Trophoblast cell (in vitro differentiated cells and primary cell): ENCODE data around the gene ALG14.

Experiments
- DNase-seq, 2 donors: peaks; one replicate each; pipeline ENCODE4 v3.0.0-alpha.2; 2016
- H2AFZ ChIP-seq: 2 replicates; pipeline ENCODE4 v1.6.1; 2013; ENCODE audit warnings: low read length, moderate library complexity, mild to moderate bottlenecking; ENCODE audit not compliant: insufficient read depth, poor library complexity
- H2AK5ac ChIP-seq: 2 replicates; pipeline ENCODE4 v1.6.1; 2013; ENCODE audit warnings: mild to moderate bottlenecking, low read length
- H2BK120ac ChIP-seq: 2 replicates; pipeline ENCODE4 v1.6.1; 2013; ENCODE audit warnings: low read length, mild to moderate bottlenecking, moderate library complexity; ENCODE audit not compliant: insufficient read depth, poor library complexity
- H2BK12ac ChIP-seq: 2 replicates; pipeline ENCODE4 v1.6.1; 2013; ENCODE audit warnings: mild to moderate bottlenecking, low read length, moderate library complexity
- H2BK5ac ChIP-seq: 2 replicates; pipeline ENCODE4 v1.6.1; 2013; ENCODE audit warnings: low read length, low read depth, moderate library complexity, mild to moderate bottlenecking; ENCODE audit not compliant: poor library complexity
- H3K14ac ChIP-seq: 2 replicates; pipeline ENCODE4 v1.6.1; 2013; ENCODE audit warnings: mild to moderate bottlenecking, low read length
- H3K18ac ChIP-seq: 2 replicates; pipeline ENCODE4 v1.6.1; 2013; ENCODE audit warnings: mild to moderate bottlenecking, low read length
- H3K23ac ChIP-seq: 2 replicates; pipeline ENCODE4 v1.6.1; 2013; ENCODE audit warnings: low read length
- H3K27ac ChIP-seq: 2 replicates; pipeline ENCODE4 v1.5.1; 2013; ENCODE audit warnings: low read depth, mild to moderate bottlenecking, inconsistent platforms, low read length, moderate library complexity
- H3K27me3 ChIP-seq: 2 replicates; pipeline ENCODE4 v1.6.1; 2013; ENCODE audit warnings: inconsistent platforms, mild to moderate bottlenecking, low read length, moderate library complexity; ENCODE audit not compliant: insufficient read depth
- H3K36me3 ChIP-seq, 2 experiments: 1 replicate in 1 of 2; 2 replicates in 1 of 2; pipeline ENCODE4 v1.6.1; 2013; ENCODE audit warnings: low read length in 2 of 2, mild to moderate bottlenecking in 2 of 2, moderate library complexity in 1 of 2; ENCODE audit not compliant: insufficient read depth in 2 of 2, control insufficient read depth in 1 of 2
- H3K4ac ChIP-seq: 2 replicates; pipeline ENCODE4 v1.6.1; 2013; ENCODE audit warnings: low read depth, mild to moderate bottlenecking, low read length, moderate library complexity
- H3K4me1 ChIP-seq, 2 experiments: 1 replicate in 1 of 2; 2 replicates in 1 of 2; pipeline ENCODE4 v1.6.1; 2013; ENCODE audit warnings: low read length in 2 of 2, mild to moderate bottlenecking in 2 of 2, moderate library complexity in 1 of 2; ENCODE audit not compliant: insufficient read depth in 2 of 2, control insufficient read depth in 1 of 2
- H3K4me2 ChIP-seq: 2 replicates; pipeline ENCODE4 v1.6.1; 2013; ENCODE audit warnings: inconsistent platforms, mild to moderate bottlenecking, low read length, moderate library complexity
- H3K4me3 ChIP-seq: 2 replicates; pipeline ENCODE4 v1.5.1; 2013; ENCODE audit warnings: mild to moderate bottlenecking, low read depth, low read length, inconsistent platforms
- H3K79me1 ChIP-seq: one replicate; pipeline ENCODE4 v1.6.1; 2013; ENCODE audit warnings: low read length
- H3K79me2 ChIP-seq: 2 replicates; pipeline ENCODE4 v1.6.1; 2013; ENCODE audit warnings: low read length, mild to moderate bottlenecking; ENCODE audit not compliant: control insufficient read depth, insufficient read depth, poor library complexity
- H3K9ac ChIP-seq: 2 replicates; pipeline ENCODE4 v1.6.1; 2013; ENCODE audit warnings: mild to moderate bottlenecking, low read length
- H3K9me3 ChIP-seq: 2 replicates; pipeline ENCODE4 v1.6.1; 2013; ENCODE audit warnings: low read depth, mild to moderate bottlenecking, control low read depth, inconsistent platforms, low read length; ENCODE audit not compliant: insufficient read depth
- H4K12ac ChIP-seq: 2 replicates; pipeline ENCODE4 v1.6.1; 2013; ENCODE audit warnings: low read depth, mild to moderate bottlenecking, low read length, moderate library complexity
- H4K8ac ChIP-seq: 2 replicates; pipeline ENCODE4 v1.6.1; 2013; ENCODE audit warnings: low read depth, mild to moderate bottlenecking, low read length, moderate library complexity
- H4K91ac ChIP-seq: one replicate; pipeline ENCODE4 v1.6.1; 2013; ENCODE audit warnings: low read depth, mild to moderate bottlenecking, low read length, moderate library complexity
- WGBS: extraction: QIAGEN DNeasy Blood & Tissue Kit; methylation state at CpG from one replicate; pipeline ENCODE4 v1.1.7; 2013; ENCODE audit warnings: missing lambda C conversion rate; ENCODE audit not compliant: insufficient read length, insufficient coverage; ENCODE audit errors: extremely low coverage; 5-methylcytosine and 5-hydroxymethylcytosine counted together

Gene ALG14

GRCh38 chr1:95118067-95118499 is 45.3 kb upstream of the ALG14 start:
- H2BK120ac ChIP-seq = no peak overlapping the region
- no peaks in the 10 kb centered on the region for H3K27me3 ChIP-seq
- peak overlapping the region; percentile 78 for H3K4me3 ChIP-seq
- peak overlapping the region; percentile 96 for H3K18ac ChIP-seq
- peaks cover 4 to 6% of the 10 kb centered on the region in 2 experiments for H3K4me1 ChIP-seq
- no peak overlapping the region for H2BK5ac ChIP-seq
- no peak overlapping the region for H2BK12ac ChIP-seq
- peak overlapping the region; percentile 90 for H4K8ac ChIP-seq
- no peak overlapping the region for H3K23ac ChIP-seq
- no peaks in the 10 kb centered on the region for H3K9me3 ChIP-seq
- peak overlapping the region; percentile 96 for H2AFZ ChIP-seq
- no peak overlapping the region for H3K9ac ChIP-seq
- peak overlapping the region; percentile 74 for H4K91ac ChIP-seq
- no peak overlapping the region for H2AK5ac ChIP-seq
- peak overlapping the region; percentile 74 for H4K12ac ChIP-seq
- H3K27ac ChIP-seq = no peak overlapping the region
- no peaks in the 10 kb centered on the region for H3K36me3 ChIP-seq
- peaks cover 6% of the 10 kb centered on the region for H3K79me2 ChIP-seq
- H3K79me1 ChIP-seq = peaks cover 14% of the 10 kb centered on the region
- no CpG with 5 or more reads among the region's 10 CpGs for WGBS
- no peak overlapping the region for H3K14ac ChIP-seq
- H3K4ac ChIP-seq = peak overlapping the region; percentile 78
- H3K4me2 ChIP-seq = peak overlapping the region; percentile 93
- DNase-seq = no peak

GRCh38 chr1:95117207-95118066 is 44.7 kb upstream of the ALG14 start, which contains the start of gene TLCD4:
Gene TLCD4 (plus strand): TSS chr1:95117355. CDS start chr1:95143902, 26,547 bp downstream.
- peak within 1 kb of the TSS; percentile 96 for H3K18ac ChIP-seq
- peak within 1 kb of the TSS; percentile 48 for H3K27ac ChIP-seq
- peaks cover 4 to 6% of the 10 kb centered on the region in 2 experiments for H3K4me1 ChIP-seq
- no peak within 1 kb of the TSS for H3K23ac ChIP-seq
- H3K36me3 ChIP-seq = no peaks in the 10 kb centered on the region
- peaks cover 6% of the 10 kb centered on the region for H3K79me2 ChIP-seq
- no peak within 1 kb of the TSS for H2AK5ac ChIP-seq
- H3K9ac ChIP-seq = peak within 1 kb of the TSS; percentile 70
- peak within 1 kb of the TSS; percentile 90 for H4K8ac ChIP-seq
- H4K12ac ChIP-seq = peak within 1 kb of the TSS; percentile 74
- DNase-seq = peak; percentile 31 to 55
- H2BK5ac ChIP-seq = peak within 1 kb of the TSS; percentile 76
- H3K14ac ChIP-seq = peak within 1 kb of the TSS; percentile 96
- H3K27me3 ChIP-seq = no peaks in the 10 kb centered on the region
- peak within 1 kb of the TSS; percentile 74 for H4K91ac ChIP-seq
- peak within 1 kb of the TSS; percentile 87 for H2BK12ac ChIP-seq
- H3K4me2 ChIP-seq = peak within 1 kb of the TSS; percentile 93
- H3K9me3 ChIP-seq = no peaks in the 10 kb centered on the region
- peak within 1 kb of the TSS; percentile 78 for H3K4ac ChIP-seq
- H3K79me1 ChIP-seq = peaks cover 14% of the 10 kb centered on the region
- peak within 1 kb of the TSS; percentile 78 for H3K4me3 ChIP-seq
- H2AFZ ChIP-seq = peak within 1 kb of the TSS; percentile 96
- WGBS = no CpG with 5 or more reads among the region's 108 CpGs
- peak within 1 kb of the TSS; percentile 93 for H2BK120ac ChIP-seq

- Histone ChIP-seq H3K4ac (no peak overlapping the region), H4K8ac (peak overlapping the region; percentile 37), H4K12ac (no peak overlapping the region), H2AK5ac (no peak overlapping the region), H3K36me3 (no peaks in the 10 kb centered on the region), H3K4me1 (peaks cover 0 to 3% of the 10 kb centered on the region in 2 experiments), H3K14ac (peak overlapping the region; percentile 80), H3K79me2 (peaks cover 6% of the 10 kb centered on the region), H3K9me3 (no peaks in the 10 kb centered on the region), H3K9ac (peak overlapping the region; percentile 70), H3K27ac (no peak overlapping the region), H3K18ac (no peak overlapping the region), H4K91ac (peak overlapping the region; percentile 74), H2BK120ac (peak overlapping the region; percentile 93), H2AFZ (peak overlapping the region; percentile 96), H2BK5ac (no peak overlapping the region), H2BK12ac (peak overlapping the region; percentile 59), H3K4me3 (peak overlapping the region; percentile 78), H3K23ac (no peak overlapping the region), H3K4me2 (peak overlapping the region; percentile 93), H3K79me1 (peaks cover 12% of the 10 kb centered on the region), H3K27me3 (no peaks in the 10 kb centered on the region)
- peak; percentile 6 to 24 for DNase-seq
- no CpG with 5 or more reads among the region's 17 CpGs for WGBS
Observed at GRCh38 chr1:95116580-95117206, 43.9 kb upstream of the ALG14 start.

DNA sequence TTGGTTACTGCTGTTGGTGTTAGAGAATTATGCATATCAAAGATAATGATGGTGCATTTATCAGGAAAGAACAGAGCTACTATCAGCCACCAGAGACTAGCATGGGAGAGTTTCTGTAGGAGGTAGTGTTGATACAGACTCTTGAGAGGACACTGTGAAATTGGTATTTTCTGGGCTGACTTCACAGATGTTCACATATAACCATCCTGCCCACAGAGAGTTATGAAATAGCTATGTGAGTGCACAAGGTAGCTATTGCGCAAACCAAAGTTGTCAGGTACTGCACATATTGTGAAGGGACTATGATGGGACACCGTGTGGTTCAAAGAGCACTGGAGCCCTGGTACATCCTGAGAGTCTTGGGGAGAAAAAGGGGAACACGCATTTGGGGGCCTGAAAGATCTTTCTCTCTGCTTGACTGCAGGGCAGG is 43.0 kb upstream of the ALG14 start:
- Histone ChIP-seq H3K4ac (no peak overlapping the region), H3K18ac (no peak overlapping the region), H3K14ac (no peak overlapping the region), H3K4me3 (no peak overlapping the region), H4K91ac (no peak overlapping the region), H2AK5ac (no peak overlapping the region), H3K23ac (no peak overlapping the region), H4K12ac (no peak overlapping the region), H3K4me1 (peaks cover 0 to 3% of the 10 kb centered on the region in 2 experiments), H3K9me3 (no peaks in the 10 kb centered on the region), H3K27ac (no peak overlapping the region), H2BK5ac (no peak overlapping the region), H4K8ac (no peak overlapping the region), H3K36me3 (no peaks in the 10 kb centered on the region), H2AFZ (no peak overlapping the region), H3K4me2 (no peak overlapping the region), H2BK120ac (no peak overlapping the region), H3K79me2 (peaks cover 6% of the 10 kb centered on the region), H3K79me1 (peaks cover 12% of the 10 kb centered on the region), H3K27me3 (no peaks in the 10 kb centered on the region), H2BK12ac (no peak overlapping the region), H3K9ac (no peak overlapping the region)
- DNase-seq = peak; percentile 41 to 78
- WGBS = no CpG with 5 or more reads among the region's 3 CpGs
